ENCODE data around the gene ZEB1. TPM values are rescaled to one million over a fixed set of nuclear protein-coding genes. Genes with fewer than 3 reads are reported as not detected.
"Not testable (repeated sequence)": the region's sequence is repeated elsewhere in the genome, so short reads cannot be mapped to it uniquely, and the experiment has no call there.

The ZEB1 gene
- total RNA-seq, 4 donors from 2014 or later, result 51.7 to 67.7 (median 57.9) TPM

GRCh38 chr10:31424473-31424872, 105.5 kb downstream of the ZEB1 start:
- no peak overlapping the region for H3K27ac ChIP-seq
- TF ChIP-seq POLR2A (IDR thresholded peaks at IDR 0.05) (no peak), CTCF (IDR thresholded peaks at IDR 0.05) (no peak)
- H3K27me3 ChIP-seq, result no peaks in the 10 kb centered on the region
- no peak overlapping the region for H3K4me3 ChIP-seq (replicated peaks in 1 of 3)
- intact Hi-C loops (cut with DNase I), result no loop called here
- H3K9me3 ChIP-seq, result no peaks in the 10 kb centered on the region
- DNase-seq, result no peak
- no peaks in the 10 kb centered on the region for H3K36me3 ChIP-seq
- 78 to 89% methylated on average over 1 of the region's 1 CpG for WGBS, 2 donors
- peaks cover 15 to 17% of the 10 kb centered on the region in 2 donors for H3K4me1 ChIP-seq

- Histone ChIP-seq H3K4me3 (replicated peaks in 1 of 3) (no peak overlapping the region), H3K36me3 (no peaks in the 10 kb centered on the region), H3K4me1 (peaks cover 2 to 5% of the 10 kb centered on the region in 2 donors), H3K27ac (peak overlapping the region in 2 of 3 donors; percentile 54 to 69), H3K9me3 (no peaks in the 10 kb centered on the region), H3K27me3 (no peaks in the 10 kb centered on the region)
- WGBS, 2 donors, result 59 to 72% methylated on average over 3 of the region's 3 CpGs
- TF ChIP-seq POLR2A (IDR thresholded peaks at IDR 0.05), result peak in 1 of 2 donors; percentile 23
- TF ChIP-seq CTCF (IDR thresholded peaks at IDR 0.05), result no peak
- intact Hi-C loops (cut with DNase I), result no loop called here
- DNase-seq, result no peak
Measured at GRCh38 chr10:31426401-31426800, 107.4 kb downstream of the ZEB1 start.

GRCh38 chr10:31427334-31427733, 108.3 kb downstream of the ZEB1 start:
- H3K27ac ChIP-seq; H3K4me3 ChIP-seq (replicated peaks in 1 of 3); H3K36me3 ChIP-seq; H3K4me1 ChIP-seq; DNase-seq; H3K9me3 ChIP-seq; intact Hi-C loops (cut with DNase I); H3K27me3 ChIP-seq: not testable (repeated sequence)
- 94 to 95% methylated on average over 10 of the region's 10 CpGs for WGBS, 2 donors

- H3K4me3 ChIP-seq (replicated peaks in 1 of 3), result not testable (repeated sequence)
Measured at GRCh38 chr10:31428499-31428898, 109.5 kb downstream of the ZEB1 start.

GRCh38 chr10:31431021-31431420, 112.0 kb downstream of the ZEB1 start:
- DNase-seq, result no peak
- Histone ChIP-seq H3K9me3 (no peaks in the 10 kb centered on the region), H3K4me3 (replicated peaks in 1 of 3) (no peak overlapping the region), H3K27ac (no peak overlapping the region), H3K36me3 (no peaks in the 10 kb centered on the region), H3K27me3 (no peaks in the 10 kb centered on the region), H3K4me1 (no peaks in the 10 kb centered on the region)
- TF ChIP-seq CTCF (IDR thresholded peaks at IDR 0.05), result no peak
- no peak for TF ChIP-seq POLR2A (IDR thresholded peaks at IDR 0.05)
- intact Hi-C loops (cut with DNase I), result no loop called here

More at GRCh38 chr10:31428499-31428898, 109.5 kb downstream of the ZEB1 start:
- H3K27me3 ChIP-seq; H3K4me1 ChIP-seq; H3K9me3 ChIP-seq; H3K36me3 ChIP-seq; intact Hi-C loops (cut with DNase I); H3K27ac ChIP-seq; DNase-seq: not testable (repeated sequence)

- Histone ChIP-seq H3K9me3 (no peaks in the 10 kb centered on the region), H3K27me3 (no peaks in the 10 kb centered on the region), H3K36me3 (no peaks in the 10 kb centered on the region), H3K27ac (no peak overlapping the region), H3K4me3 (replicated peaks in 1 of 3) (no peak overlapping the region), H3K4me1 (no peaks in the 10 kb centered on the region)
- intact Hi-C loops (cut with DNase I), result no loop called here
- no peak for DNase-seq
- TF ChIP-seq POLR2A (IDR thresholded peaks at IDR 0.05), result no peak
- no peak for TF ChIP-seq CTCF (IDR thresholded peaks at IDR 0.05)
- 93 to 97% methylated on average over 4 of the region's 4 CpGs for WGBS, 2 donors
Measured at GRCh38 chr10:31437959-31438358, 118.9 kb downstream of the ZEB1 start.
